Measurements from ENCODE around the gene KRT80. TPM values are rescaled to one million over a fixed set of nuclear protein-coding genes. Genes with fewer than 3 reads are reported as not detected.

The KRT80 gene
- total RNA-seq, 1 donor from 2014 or later = 8.6 TPM

GRCh38 chr12:52178443-52178842 lies 13.4 kb downstream of the KRT80 start:
- TF ChIP-seq, protein P1, sequence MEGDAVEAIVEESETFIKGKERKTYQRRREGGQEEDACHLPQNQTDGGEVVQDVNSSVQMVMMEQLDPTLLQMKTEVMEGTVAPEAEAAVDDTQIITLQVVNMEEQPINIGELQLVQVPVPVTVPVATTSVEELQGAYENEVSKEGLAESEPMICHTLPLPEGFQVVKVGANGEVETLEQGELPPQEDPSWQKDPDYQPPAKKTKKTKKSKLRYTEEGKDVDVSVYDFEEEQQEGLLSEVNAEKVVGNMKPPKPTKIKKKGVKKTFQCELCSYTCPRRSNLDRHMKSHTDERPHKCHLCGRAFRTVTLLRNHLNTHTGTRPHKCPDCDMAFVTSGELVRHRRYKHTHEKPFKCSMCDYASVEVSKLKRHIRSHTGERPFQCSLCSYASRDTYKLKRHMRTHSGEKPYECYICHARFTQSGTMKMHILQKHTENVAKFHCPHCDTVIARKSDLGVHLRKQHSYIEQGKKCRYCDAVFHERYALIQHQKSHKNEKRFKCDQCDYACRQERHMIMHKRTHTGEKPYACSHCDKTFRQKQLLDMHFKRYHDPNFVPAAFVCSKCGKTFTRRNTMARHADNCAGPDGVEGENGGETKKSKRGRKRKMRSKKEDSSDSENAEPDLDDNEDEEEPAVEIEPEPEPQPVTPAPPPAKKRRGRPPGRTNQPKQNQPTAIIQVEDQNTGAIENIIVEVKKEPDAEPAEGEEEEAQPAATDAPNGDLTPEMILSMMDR (IDR thresholded peaks at IDR 0.05) = no peak
- H3K27ac ChIP-seq = no peak overlapping the region
- DNase-seq = no peak
- H3K36me3 ChIP-seq = no peaks in the 10 kb centered on the region
- H3K9me3 ChIP-seq = no peaks in the 10 kb centered on the region
- H3K4me1 ChIP-seq = peaks cover 6% of the 10 kb centered on the region
- ATAC-seq = no peak
- H3K4me3 ChIP-seq = no peak overlapping the region
- intact Hi-C loops (cut with DNase I) = no loop called here
- H3K27me3 ChIP-seq = no peaks in the 10 kb centered on the region

DNA sequence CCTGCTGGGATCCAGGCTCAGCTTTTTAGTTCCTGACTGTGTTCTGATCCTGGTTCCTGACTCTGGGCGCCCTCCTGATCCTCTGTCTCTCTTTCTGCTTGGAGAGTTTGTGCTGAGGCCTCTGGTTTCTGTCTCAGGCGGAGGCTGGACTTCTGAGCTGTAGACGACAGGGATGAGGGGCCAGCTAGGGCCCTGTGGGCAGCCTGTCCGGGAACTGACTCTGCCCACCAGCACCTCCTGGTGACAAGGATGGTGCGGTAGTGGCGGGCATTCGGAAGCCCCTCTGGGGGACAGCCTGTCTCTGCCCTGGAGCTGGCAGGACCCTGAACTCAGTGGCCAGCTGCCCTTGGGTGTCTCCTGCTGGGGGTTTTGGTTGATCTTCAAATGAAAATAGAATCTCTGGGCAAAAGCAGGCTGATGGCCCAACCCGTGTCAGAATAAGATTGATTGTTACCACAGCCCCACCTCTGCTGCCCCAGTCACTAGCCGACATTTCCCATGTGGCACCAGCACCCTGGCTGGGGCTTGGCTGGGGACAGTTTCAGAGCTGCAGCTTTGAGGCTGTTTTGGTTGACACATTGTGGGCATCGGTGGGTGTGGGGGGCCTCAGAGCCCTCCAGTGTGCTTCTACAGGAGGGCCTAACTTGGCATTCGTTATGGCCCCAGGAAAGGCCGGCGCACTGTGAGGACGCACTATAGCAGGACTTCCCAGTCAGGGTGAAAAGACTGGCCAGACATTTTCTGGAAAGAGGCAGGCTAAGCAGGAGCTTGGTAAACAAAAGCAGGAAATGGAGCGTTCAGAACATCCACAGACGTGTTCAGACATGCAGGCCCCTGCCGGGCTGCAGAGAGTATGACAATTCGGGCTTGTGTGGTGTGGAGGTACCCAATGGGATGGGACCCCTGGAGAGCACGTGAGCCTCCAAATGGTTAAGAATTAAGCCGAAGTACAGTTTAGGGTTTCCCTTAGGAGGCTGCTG lies 16.2 kb downstream of the KRT80 start:
- DNase-seq = no peak
- TF ChIP-seq, protein P1 (IDR thresholded peaks at IDR 0.05) = peak; percentile 32
- peaks cover 6% of the 10 kb centered on the region for H3K4me1 ChIP-seq
- peak overlapping the region; percentile 58 for H3K27ac ChIP-seq
- intact Hi-C loops (cut with DNase I) = no loop called here
- no peaks in the 10 kb centered on the region for H3K9me3 ChIP-seq
- no peak overlapping the region for H3K4me3 ChIP-seq
- H3K27me3 ChIP-seq = no peaks in the 10 kb centered on the region
- no peaks in the 10 kb centered on the region for H3K36me3 ChIP-seq
- no peak for ATAC-seq

DNA sequence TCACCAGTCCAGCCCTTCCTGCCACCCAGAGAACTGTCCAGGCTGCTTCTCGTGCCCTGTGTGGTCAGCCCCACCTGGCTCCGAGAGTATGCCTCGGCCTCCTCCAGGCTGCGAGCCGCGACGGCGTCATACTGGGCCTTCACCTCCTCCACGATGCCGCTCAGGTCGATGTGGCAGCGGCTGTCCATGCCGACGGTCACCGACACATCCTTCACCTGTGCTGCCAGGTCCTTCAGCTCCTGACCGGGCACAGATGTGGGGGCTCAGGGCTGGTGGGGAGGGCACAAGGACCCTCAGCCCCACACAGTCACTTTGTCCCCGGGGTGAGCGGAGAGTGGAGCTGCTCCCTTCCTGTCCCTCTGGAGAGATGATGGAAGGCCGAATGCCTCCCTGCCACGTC lies 18.3 kb downstream of the KRT80 start:
- no peaks in the 10 kb centered on the region for H3K9me3 ChIP-seq
- H3K4me1 ChIP-seq = peaks cover 6% of the 10 kb centered on the region
- H3K36me3 ChIP-seq = no peaks in the 10 kb centered on the region
- H3K27me3 ChIP-seq = no peaks in the 10 kb centered on the region
- no peak overlapping the region for H3K4me3 ChIP-seq
- H3K27ac ChIP-seq = no peak overlapping the region
- DNase-seq (no peak), ATAC-seq (no peak)
- TF ChIP-seq, protein P1 (IDR thresholded peaks at IDR 0.05) = no peak
- intact Hi-C loops (cut with DNase I) = no loop called here

- TF ChIP-seq, protein P1 (IDR thresholded peaks at IDR 0.05) = no peak
- no peaks in the 10 kb centered on the region for H3K27me3 ChIP-seq
- H3K27ac ChIP-seq = no peak overlapping the region
- no peaks in the 10 kb centered on the region for H3K9me3 ChIP-seq
- no peak overlapping the region for H3K4me3 ChIP-seq
- H3K4me1 ChIP-seq = peaks cover 6% of the 10 kb centered on the region
- DNase-seq = no peak
- no peaks in the 10 kb centered on the region for H3K36me3 ChIP-seq
- intact Hi-C loops (cut with DNase I) = no loop called here
- no peak for ATAC-seq
These were observed 18.9 kb downstream of the KRT80 start for GRCh38 chr12:52172956-52173355.

GRCh38 chr12:52171950-52172512 lies 19.8 kb downstream of the KRT80 start:
- Histone ChIP-seq H3K27me3 (no peaks in the 10 kb centered on the region), H3K4me3 (no peak overlapping the region), H3K27ac (no peak overlapping the region), H3K4me1 (peaks cover 6% of the 10 kb centered on the region), H3K9me3 (no peaks in the 10 kb centered on the region), H3K36me3 (no peaks in the 10 kb centered on the region)
- DNase-seq (peak; percentile 74), ATAC-seq (peak; percentile 38)
- intact Hi-C loops (cut with DNase I) = no loop called here
- TF ChIP-seq, protein P1 (IDR thresholded peaks at IDR 0.05) = peak; percentile 33

All from upper lobe of right lung (tissue), 1 donor.